WERI-Rb-1 (cell line): Measurements from ENCODE around the gene TBXAS1.

ENCODE experiments used
- DNase-seq: peaks from one replicate; pipeline ENCODE4 v3.0.0-alpha.2; 2020
- H3K27ac ChIP-seq: fragments of 250-450 bp; sonication (Bioruptor Pico); 2 replicates; pipeline ENCODE4 v1.5.1; 2020; ENCODE audit warnings: mild to moderate bottlenecking, moderate library complexity
- H3K27me3 ChIP-seq: fragments of 250-450 bp; sonication (Bioruptor Pico); 2 replicates; pipeline ENCODE4 v1.5.1; 2021; ENCODE audit warnings: mild to moderate bottlenecking, low read depth, moderate library complexity; ENCODE audit not compliant: insufficient read depth, severe bottlenecking
- H3K36me3 ChIP-seq: fragments of 250-450 bp; sonication (Bioruptor Pico); 2 replicates; pipeline ENCODE4 v1.5.1; 2020; ENCODE audit warnings: mild to moderate bottlenecking, moderate library complexity
- H3K4me3 ChIP-seq: 2 replicates; pipeline ENCODE4 v1.5.1; 2011; ENCODE audit warnings: low read depth, mild to moderate bottlenecking, control low read depth, low read length
- H3K9me3 ChIP-seq: fragments of 250-450 bp; sonication (Bioruptor Pico); 2 replicates; pipeline ENCODE4 v1.5.1; 2021; ENCODE audit warnings: mild to moderate bottlenecking, moderate library complexity; ENCODE audit not compliant: severe bottlenecking
- TF ChIP-seq, protein P1 (sequence below): IDR thresholded peaks from 2 replicates; pipeline ENCODE4 v1.5.1; 2011; ENCODE audit warnings: low read depth, mild to moderate bottlenecking, control low read depth, inconsistent platforms, low read length

The TBXAS1 gene

GRCh38 chr7:139981511-139981895 is 152.4 kb downstream of the TBXAS1 start:
- no peaks in the 10 kb centered on the region for H3K9me3 ChIP-seq
- TF ChIP-seq, protein P1, sequence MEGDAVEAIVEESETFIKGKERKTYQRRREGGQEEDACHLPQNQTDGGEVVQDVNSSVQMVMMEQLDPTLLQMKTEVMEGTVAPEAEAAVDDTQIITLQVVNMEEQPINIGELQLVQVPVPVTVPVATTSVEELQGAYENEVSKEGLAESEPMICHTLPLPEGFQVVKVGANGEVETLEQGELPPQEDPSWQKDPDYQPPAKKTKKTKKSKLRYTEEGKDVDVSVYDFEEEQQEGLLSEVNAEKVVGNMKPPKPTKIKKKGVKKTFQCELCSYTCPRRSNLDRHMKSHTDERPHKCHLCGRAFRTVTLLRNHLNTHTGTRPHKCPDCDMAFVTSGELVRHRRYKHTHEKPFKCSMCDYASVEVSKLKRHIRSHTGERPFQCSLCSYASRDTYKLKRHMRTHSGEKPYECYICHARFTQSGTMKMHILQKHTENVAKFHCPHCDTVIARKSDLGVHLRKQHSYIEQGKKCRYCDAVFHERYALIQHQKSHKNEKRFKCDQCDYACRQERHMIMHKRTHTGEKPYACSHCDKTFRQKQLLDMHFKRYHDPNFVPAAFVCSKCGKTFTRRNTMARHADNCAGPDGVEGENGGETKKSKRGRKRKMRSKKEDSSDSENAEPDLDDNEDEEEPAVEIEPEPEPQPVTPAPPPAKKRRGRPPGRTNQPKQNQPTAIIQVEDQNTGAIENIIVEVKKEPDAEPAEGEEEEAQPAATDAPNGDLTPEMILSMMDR, result no peak
- no peak overlapping the region for H3K27ac ChIP-seq
- no peak for DNase-seq
- H3K27me3 ChIP-seq, result no peaks in the 10 kb centered on the region
- no peaks in the 10 kb centered on the region for H3K36me3 ChIP-seq
- H3K4me3 ChIP-seq, result no peak overlapping the region

- no peak for DNase-seq
- no peaks in the 10 kb centered on the region for H3K36me3 ChIP-seq
- H3K9me3 ChIP-seq, result no peaks in the 10 kb centered on the region
- TF ChIP-seq, protein P1, result no peak
- H3K27me3 ChIP-seq, result no peaks in the 10 kb centered on the region
- no peak overlapping the region for H3K4me3 ChIP-seq
- H3K27ac ChIP-seq, result no peak overlapping the region
These were observed 154.2 kb downstream of the TBXAS1 start for GRCh38 chr7:139982927-139983920.

- DNase-seq, result no peak
- H3K27me3 ChIP-seq, result no peaks in the 10 kb centered on the region
- TF ChIP-seq, protein P1, result no peak
- H3K4me3 ChIP-seq, result no peak overlapping the region
- H3K9me3 ChIP-seq, result no peaks in the 10 kb centered on the region
- no peak overlapping the region for H3K27ac ChIP-seq
- H3K36me3 ChIP-seq, result no peaks in the 10 kb centered on the region
These were observed 155.8 kb downstream of the TBXAS1 start for GRCh38 chr7:139984642-139985539.

DNA sequence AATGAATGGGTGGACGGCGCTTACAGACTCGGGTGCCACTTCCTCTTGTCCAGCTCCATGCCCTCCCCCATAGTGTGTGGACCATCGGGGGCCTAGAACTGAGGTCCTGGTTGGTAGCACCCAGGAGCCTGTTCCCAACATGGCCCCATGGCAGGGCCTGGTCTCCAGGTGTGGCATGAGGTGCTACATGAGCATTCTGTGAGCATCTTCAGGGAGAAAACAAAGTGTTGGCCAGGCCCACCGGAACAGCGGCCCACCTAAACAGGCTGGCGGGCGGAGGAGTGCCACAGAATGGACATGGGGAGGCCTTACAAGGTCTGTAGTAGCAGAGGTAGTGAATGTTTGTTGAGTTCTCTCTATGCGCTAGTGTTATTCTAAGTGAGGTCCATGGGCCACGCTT is 156.7 kb downstream of the TBXAS1 start:
- no peaks in the 10 kb centered on the region for H3K9me3 ChIP-seq
- H3K27me3 ChIP-seq, result no peaks in the 10 kb centered on the region
- H3K36me3 ChIP-seq, result no peaks in the 10 kb centered on the region
- H3K27ac ChIP-seq, result no peak overlapping the region
- DNase-seq, result no peak
- H3K4me3 ChIP-seq, result no peak overlapping the region
- TF ChIP-seq, protein P1, result no peak

- Histone ChIP-seq H3K9me3 (no peaks in the 10 kb centered on the region), H3K4me3 (no peak overlapping the region), H3K27me3 (no peaks in the 10 kb centered on the region), H3K36me3 (no peaks in the 10 kb centered on the region), H3K27ac (no peak overlapping the region)
- TF ChIP-seq, protein P1, result no peak
- no peak for DNase-seq
These were observed 158.8 kb downstream of the TBXAS1 start for GRCh38 chr7:139987691-139988516.
